ENCODE results near the gene SFSWAP. TPM values are rescaled to one million over a fixed set of nuclear protein-coding genes. Genes with fewer than 3 reads are reported as not detected.

Gene SFSWAP
- total RNA-seq, 1 donor from 2014 or later = 34.9 TPM

- no peak overlapping the region for H3K4me3 ChIP-seq
- TF ChIP-seq POLR2A (IDR thresholded peaks at IDR 0.05) = no peak
- TF ChIP-seq CTCF (IDR thresholded peaks at IDR 0.05) = no peak
- no peak for TF ChIP-seq POLR2AphosphoS5 (IDR thresholded peaks at IDR 0.05; ENCODE audit: insufficient read depth in 1 of 2, low read depth in 1 of 2)
- H3K27ac ChIP-seq = no peak overlapping the region
- H3K36me3 ChIP-seq = peaks cover 0 to 62% of the 10 kb centered on the region in 2 donors
- DNase-seq (ENCODE audit: extremely low spot score in 2 of 2) = no peak
- intact Hi-C loops (cut with DNase I) = no loop called here
- H3K27me3 ChIP-seq = no peaks in the 10 kb centered on the region
- H3K4me1 ChIP-seq = peaks cover 14% of the 10 kb centered on the region
- H3K9me3 ChIP-seq = no peaks in the 10 kb centered on the region
Measured at GRCh38 chr12:131785763-131786330, 75.0 kb downstream of the SFSWAP start.

GRCh38 chr12:131786331-131786730 lies 75.4 kb downstream of the SFSWAP start:
- H3K4me3 ChIP-seq = no peak overlapping the region
- H3K36me3 ChIP-seq = peaks cover 0 to 65% of the 10 kb centered on the region in 2 donors
- no peak for DNase-seq (ENCODE audit: extremely low spot score in 2 of 2)
- intact Hi-C loops (cut with DNase I) = no loop called here
- no peaks in the 10 kb centered on the region for H3K27me3 ChIP-seq
- TF ChIP-seq POLR2A (IDR thresholded peaks at IDR 0.05) (no peak), POLR2AphosphoS5 (IDR thresholded peaks at IDR 0.05; ENCODE audit: insufficient read depth in 1 of 2, low read depth in 1 of 2) (no peak), CTCF (IDR thresholded peaks at IDR 0.05) (no peak)
- H3K9me3 ChIP-seq = no peaks in the 10 kb centered on the region
- H3K4me1 ChIP-seq = peaks cover 14% of the 10 kb centered on the region
- no peak overlapping the region for H3K27ac ChIP-seq

- Histone ChIP-seq H3K9me3 (no peaks in the 10 kb centered on the region), H3K27me3 (no peaks in the 10 kb centered on the region), H3K4me1 (peaks cover 14% of the 10 kb centered on the region), H3K36me3 (peaks cover 0 to 66% of the 10 kb centered on the region in 2 donors), H3K27ac (no peak overlapping the region), H3K4me3 (no peak overlapping the region)
- TF ChIP-seq POLR2AphosphoS5 (IDR thresholded peaks at IDR 0.05; ENCODE audit: insufficient read depth in 1 of 2, low read depth in 1 of 2) = no peak
- TF ChIP-seq POLR2A (IDR thresholded peaks at IDR 0.05) = no peak
- no peak for TF ChIP-seq CTCF (IDR thresholded peaks at IDR 0.05)
- intact Hi-C loops (cut with DNase I) = no loop called here
- DNase-seq (ENCODE audit: extremely low spot score in 2 of 2) = no peak
Measured at GRCh38 chr12:131787143-131787660, 76.3 kb downstream of the SFSWAP start.

- TF ChIP-seq POLR2AphosphoS5 (IDR thresholded peaks at IDR 0.05; ENCODE audit: insufficient read depth in 1 of 2, low read depth in 1 of 2) (no peak), POLR2A (IDR thresholded peaks at IDR 0.05) (no peak), CTCF (IDR thresholded peaks at IDR 0.05) (no peak)
- no peak for DNase-seq (ENCODE audit: extremely low spot score in 2 of 2)
- H3K27me3 ChIP-seq = no peaks in the 10 kb centered on the region
- no peak overlapping the region for H3K27ac ChIP-seq
- H3K4me1 ChIP-seq = peaks cover 9% of the 10 kb centered on the region
- no peaks in the 10 kb centered on the region for H3K9me3 ChIP-seq
- H3K36me3 ChIP-seq = peaks cover 0 to 66% of the 10 kb centered on the region in 2 donors
- H3K4me3 ChIP-seq = no peak overlapping the region
- intact Hi-C loops (cut with DNase I) = no loop called here
Measured at GRCh38 chr12:131788070-131788469, 77.2 kb downstream of the SFSWAP start.

- H3K27ac ChIP-seq = no peak overlapping the region
- TF ChIP-seq CTCF (IDR thresholded peaks at IDR 0.05) (no peak), POLR2A (IDR thresholded peaks at IDR 0.05) (no peak), POLR2AphosphoS5 (IDR thresholded peaks at IDR 0.05; ENCODE audit: insufficient read depth in 1 of 2, low read depth in 1 of 2) (no peak)
- H3K4me1 ChIP-seq = no peaks in the 10 kb centered on the region
- no peaks in the 10 kb centered on the region for H3K27me3 ChIP-seq
- DNase-seq (ENCODE audit: extremely low spot score in 2 of 2) = no peak
- intact Hi-C loops (cut with DNase I) = no loop called here
- no peak overlapping the region for H3K4me3 ChIP-seq
- H3K36me3 ChIP-seq = peaks cover 0 to 66% of the 10 kb centered on the region in 2 donors
- no peaks in the 10 kb centered on the region for H3K9me3 ChIP-seq
Measured at GRCh38 chr12:131789638-131790037, 78.7 kb downstream of the SFSWAP start.
